T-cell (primary cell): ENCODE results near the gene TSKU. TPM values are rescaled to one million over a fixed set of nuclear protein-coding genes. Genes with fewer than 3 reads are reported as not detected.

Experiments
- ATAC-seq, 4 experiments: fragments of 200-7000 bp in 3 of 4; fragments of 150-1000 bp in 1 of 4; cut with Tn5 transposase; replicated peaks in 1 of 4; 1 replicate in 3 of 4; 2 replicates in 1 of 4; pipeline ENCODE4 v1.10.0; 2021; ENCODE audit warnings: moderate library complexity in 3 of 4, mild to moderate bottlenecking in 2 of 4, moderate number of reproducible peaks in 1 of 4
- CTCF ChIA-PET, 2 donors: fragments of 300-600 bp; sonication (Branson Sonifier 250); formaldehyde crosslinking; loops; one replicate each; lab custom pipeline; 2022; ENCODE audit warnings: antibody characterized with exemption in 2 of 2; lab: Charles Lee
- POLR2A ChIA-PET, 2 donors: fragments of 300-600 bp; sonication (Branson Sonifier 250); formaldehyde crosslinking; loops; one replicate each; lab custom pipeline; 2022; ENCODE audit warnings: antibody characterized with exemption in 2 of 2; lab: Charles Lee
- DNase-seq, 35 experiments: peaks; one replicate each; pipeline versions ENCODE4 v3.0.0 to v3.0.0-alpha.2; 2013 to 2023
- H3K27ac ChIP-seq: one replicate; pipeline ENCODE4 v1.5.1; 2013; ENCODE audit warnings: low read length
- H3K27me3 ChIP-seq, 2 experiments: replicated peaks in 1 of 2; 1 replicate in 1 of 2; 2 replicates in 1 of 2; pipeline versions ENCODE4 v1.6.1 to v1.7.0; 2013; ENCODE audit warnings: low read length in 1 of 2, mixed read lengths in 1 of 2; ENCODE audit not compliant: control insufficient read depth in 2 of 2, insufficient read depth in 2 of 2; ENCODE audit errors: extremely low read depth in 1 of 2
- H3K36me3 ChIP-seq, 2 donors: 1 replicate in 1 of 2; 2 replicates in 1 of 2; pipeline versions ENCODE4 v1.6.1 to v1.7.0; 2013; ENCODE audit warnings: low read length in 1 of 2; ENCODE audit not compliant: control insufficient read depth in 2 of 2, insufficient read depth in 1 of 2; ENCODE audit errors: extremely low read depth in 1 of 2
- H3K4me1 ChIP-seq, 2 experiments: 1 replicate in 1 of 2; 2 replicates in 1 of 2; pipeline versions ENCODE4 v1.6.1 to v1.7.0; 2013; ENCODE audit warnings: low read length in 2 of 2, mixed read lengths in 1 of 2; ENCODE audit not compliant: insufficient read depth in 2 of 2, control insufficient read depth in 1 of 2; ENCODE audit errors: extremely low read depth in 1 of 2
- H3K4me3 ChIP-seq, 2 donors: 1 replicate in 1 of 2; 2 replicates in 1 of 2; pipeline versions ENCODE4 v1.5.1 to v1.7.0; 2013; ENCODE audit warnings: mild to moderate bottlenecking in 2 of 2, low read length in 1 of 2, moderate library complexity in 1 of 2; ENCODE audit not compliant: control insufficient read depth in 1 of 2; ENCODE audit errors: extremely low read depth in 1 of 2
- H3K9me3 ChIP-seq: 2 replicates; pipeline ENCODE4 v1.7.0; 2013
- H3K27ac Mint-ChIP-seq, 2 donors: one replicate each; pipeline ENCODE4 v1.8.0; 2020 to 2021; ENCODE audit warnings: mild to moderate bottlenecking in 2 of 2, mixed read lengths in 2 of 2
- H3K27me3 Mint-ChIP-seq, 2 donors: one replicate each; pipeline ENCODE4 v1.8.0; 2021 to 2022; ENCODE audit warnings: mixed read lengths in 2 of 2
- H3K36me3 Mint-ChIP-seq: one replicate; pipeline ENCODE4 v1.8.0; 2021; ENCODE audit warnings: mixed read lengths
- H3K4me1 Mint-ChIP-seq, 3 donors: one replicate each; pipeline ENCODE4 v1.8.0; 2020 to 2022; ENCODE audit warnings: mixed read lengths in 3 of 3, mild to moderate bottlenecking in 1 of 3
- H3K4me3 Mint-ChIP-seq, 3 donors: one replicate each; pipeline ENCODE4 v1.8.0; 2020 to 2022; ENCODE audit warnings: mild to moderate bottlenecking in 3 of 3, mixed read lengths in 3 of 3, moderate library complexity in 3 of 3
- H3K9me3 Mint-ChIP-seq, 3 donors: one replicate each; pipeline ENCODE4 v1.8.0; 2020 to 2022; ENCODE audit warnings: mixed read lengths in 3 of 3
- WGBS: methylation state at CpG from one replicate; pipeline ENCODE4 v1.1.5; 2013; ENCODE audit warnings: missing lambda C conversion rate; ENCODE audit not compliant: insufficient coverage; 5-methylcytosine and 5-hydroxymethylcytosine counted together
- total RNA-seq, 35 experiments: library from RNA in 6 of 35; stranded (reverse) in 6 of 35; fragments of 120-200 nt in 1 of 35; gene quantifications; one replicate each; pipeline versions ENCODE4 v1.2.1 to v1.2.4 and lab custom pipeline; 2013 to 2026

Gene TSKU
- total RNA-seq, 5 donors from 2014 or later (not counting 1 experiment from before 2014, with no cell fraction given): 0.23 to 0.47 (median 0.32) TPM; not detected in 2

DNA sequence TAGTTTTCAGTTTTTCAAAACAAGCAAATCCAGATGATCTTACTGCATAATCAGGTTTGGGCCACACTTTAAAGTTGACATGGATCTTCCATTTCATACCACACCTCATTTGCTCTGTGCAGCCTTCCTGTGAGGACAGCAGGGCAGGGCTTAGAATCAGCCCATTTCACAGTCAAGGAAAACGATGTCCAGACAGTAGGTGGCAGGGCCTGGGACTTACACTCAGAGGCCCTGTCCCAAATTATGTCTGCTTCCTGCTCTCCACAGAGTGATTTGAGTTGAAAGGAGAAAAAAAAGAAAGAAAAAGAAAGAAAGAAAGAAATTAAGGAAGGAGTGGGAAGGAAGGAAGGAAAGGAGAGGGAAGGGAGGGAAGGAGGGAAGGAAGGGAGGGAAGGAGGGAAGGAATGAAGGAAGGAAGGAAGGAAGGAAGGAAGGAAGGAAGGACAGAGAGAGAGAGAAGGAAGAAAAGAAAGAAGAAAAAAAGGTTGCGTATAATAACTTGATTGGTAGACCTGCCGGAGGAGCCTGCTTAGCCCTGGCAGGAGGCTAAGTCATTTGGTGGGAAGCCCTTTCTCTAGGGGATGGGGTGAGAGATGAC lies 23.6 kb downstream of the TSKU start:
- POLR2A ChIA-PET: no interaction called here
- H3K4me3 ChIP-seq: no peak overlapping the region
- CTCF ChIA-PET: interaction anchor here in 1 of 2 donors (1.2 to 1.6 kb wide), 2 partner anchors 8 to 114 kb away, joined by 3 to 4 read pairs; no protein-coding TSS in a partner anchor
- peaks cover 4 to 36% of the 10 kb centered on the region in 2 donors for H3K27me3 Mint-ChIP-seq
- peaks cover 13 to 32% of the 10 kb centered on the region in 2 experiments for H3K4me1 ChIP-seq
- no peak overlapping the region for H3K27ac ChIP-seq
- H3K4me1 Mint-ChIP-seq: peaks cover 26 to 34% (median 30%) of the 10 kb centered on the region in 3 donors
- 85% methylated on average over 2 of the region's 3 CpGs for WGBS
- no peak for ATAC-seq
- H3K9me3 Mint-ChIP-seq: no peaks in the 10 kb centered on the region
- no peak overlapping the region for H3K4me3 Mint-ChIP-seq
- H3K9me3 ChIP-seq: no peaks in the 10 kb centered on the region
- no peaks in the 10 kb centered on the region for H3K36me3 Mint-ChIP-seq
- H3K27ac Mint-ChIP-seq: no peak overlapping the region
- H3K27me3 ChIP-seq: peaks cover 0 to 37% of the 10 kb centered on the region in 2 experiments
- no peak for DNase-seq
- no peaks in the 10 kb centered on the region for H3K36me3 ChIP-seq

DNA sequence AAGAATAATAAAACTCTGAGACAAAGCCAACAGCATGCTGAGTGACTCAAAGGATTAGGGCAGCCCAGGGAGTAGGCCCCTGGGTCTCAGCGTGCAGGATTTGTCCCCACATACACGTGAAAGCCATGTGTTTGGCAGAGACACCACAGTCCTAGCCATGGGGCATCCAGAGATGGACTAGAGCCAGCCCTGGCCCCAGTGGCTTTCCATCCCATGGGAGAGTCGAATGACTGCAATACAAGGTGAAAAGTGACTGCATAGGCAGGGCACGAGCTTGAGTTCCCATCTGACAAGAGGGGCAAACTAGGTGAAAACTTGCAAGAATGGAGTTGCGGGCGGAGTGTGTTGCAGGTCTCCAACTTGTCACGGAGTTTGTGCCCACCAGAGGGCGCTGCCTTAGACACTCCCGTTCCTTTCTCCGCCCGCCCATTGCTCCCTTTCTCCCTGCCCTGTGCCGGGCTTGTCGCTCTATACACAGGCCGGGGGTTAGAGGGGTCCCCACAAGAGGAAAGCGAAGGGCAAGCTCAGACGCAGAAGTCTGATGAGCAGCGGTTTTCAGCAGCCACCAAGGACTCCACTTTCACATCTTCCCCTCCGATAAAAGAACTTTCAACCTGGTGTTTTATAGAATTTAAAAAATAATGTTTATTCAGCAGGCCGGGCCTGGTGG lies 24.2 kb downstream of the TSKU start:
- ChIA-PET CTCF (interaction anchor here (0.6 to 1.6 kb wide), 4 partner anchors 9 to 113 kb away, joined by 3 to 4 read pairs (median 4); no protein-coding TSS in a partner anchor), POLR2A (no interaction called here)
- H3K36me3 ChIP-seq: no peaks in the 10 kb centered on the region
- peaks cover 13 to 32% of the 10 kb centered on the region in 2 experiments for H3K4me1 ChIP-seq
- H3K36me3 Mint-ChIP-seq: no peaks in the 10 kb centered on the region
- H3K27ac Mint-ChIP-seq: no peak overlapping the region
- no peak overlapping the region for H3K4me3 Mint-ChIP-seq
- H3K4me3 ChIP-seq: no peak overlapping the region
- H3K4me1 Mint-ChIP-seq: peaks cover 26 to 34% (median 30%) of the 10 kb centered on the region in 3 donors
- peaks cover 0 to 37% of the 10 kb centered on the region in 2 experiments for H3K27me3 ChIP-seq
- peaks cover 4 to 34% of the 10 kb centered on the region in 2 donors for H3K27me3 Mint-ChIP-seq
- 23% methylated on average over 14 of the region's 19 CpGs for WGBS
- no peak overlapping the region for H3K27ac ChIP-seq
- H3K9me3 Mint-ChIP-seq: no peaks in the 10 kb centered on the region
- H3K9me3 ChIP-seq: no peaks in the 10 kb centered on the region
- ATAC-seq (peak; percentile 46 to 65 (median 60)), DNase-seq (peak in 33 of 35 experiments; percentile 23 to 78 (median 53))

- H3K9me3 Mint-ChIP-seq: no peaks in the 10 kb centered on the region
- Histone ChIP-seq H3K9me3 (no peaks in the 10 kb centered on the region), H3K36me3 (no peaks in the 10 kb centered on the region), H3K4me3 (no peak overlapping the region), H3K27ac (no peak overlapping the region), H3K4me1 (peaks cover 13 to 30% of the 10 kb centered on the region in 2 experiments), H3K27me3 (peaks cover 0 to 34% of the 10 kb centered on the region in 2 experiments)
- DNase-seq (no peak), ATAC-seq (no peak)
- POLR2A ChIA-PET: no interaction called here
- H3K4me3 Mint-ChIP-seq: no peak overlapping the region
- H3K36me3 Mint-ChIP-seq: no peaks in the 10 kb centered on the region
- peaks cover 26 to 33% (median 30%) of the 10 kb centered on the region in 3 donors for H3K4me1 Mint-ChIP-seq
- WGBS: 80% methylated on average over 11 of the region's 12 CpGs
- H3K27ac Mint-ChIP-seq: no peak overlapping the region
- peaks cover 4 to 34% of the 10 kb centered on the region in 2 donors for H3K27me3 Mint-ChIP-seq
- CTCF ChIA-PET: interaction anchor here (0.6 to 1.6 kb wide), 4 partner anchors 10 to 112 kb away, joined by 3 to 4 read pairs (median 4); no protein-coding TSS in a partner anchor
These were observed 25.0 kb downstream of the TSKU start for GRCh38 chr11:76808171-76808570.

- ATAC-seq: no peak
- Mint-ChIP-seq H3K27ac (no peak overlapping the region), H3K27me3 (peaks cover 0 to 33% of the 10 kb centered on the region in 2 donors), H3K4me1 (peaks cover 19 to 25% (median 22%) of the 10 kb centered on the region in 3 donors), H3K36me3 (no peaks in the 10 kb centered on the region), H3K9me3 (no peaks in the 10 kb centered on the region), H3K4me3 (no peak overlapping the region)
- Histone ChIP-seq H3K27me3 (peaks cover 0 to 32% of the 10 kb centered on the region in 2 experiments), H3K36me3 (no peaks in the 10 kb centered on the region), H3K4me3 (no peak overlapping the region), H3K27ac (no peak overlapping the region), H3K4me1 (peaks cover 5 to 22% of the 10 kb centered on the region in 2 experiments), H3K9me3 (no peaks in the 10 kb centered on the region)
- DNase-seq: no peak
- ChIA-PET POLR2A (no interaction called here), CTCF (interaction anchor here (0.8 to 1.0 kb wide), 2 partner anchors 13 to 69 kb away, joined by 3 to 7 read pairs; no protein-coding TSS in a partner anchor)
- WGBS: 93% methylated on average over 5 of the region's 5 CpGs
These were observed 25.8 kb downstream of the TSKU start for GRCh38 chr11:76808996-76809395.

- POLR2A ChIA-PET: no interaction called here
- no peaks in the 10 kb centered on the region for H3K36me3 Mint-ChIP-seq
- CTCF ChIA-PET: interaction anchor here in 1 of 2 donors (1.8 kb wide), 1 partner anchor 109 kb away, joined by 5 read pairs; no protein-coding TSS in a partner anchor
- H3K27ac Mint-ChIP-seq: no peak overlapping the region
- H3K27me3 Mint-ChIP-seq: peaks cover 0 to 23% of the 10 kb centered on the region in 2 donors
- Histone ChIP-seq H3K4me3 (no peak overlapping the region), H3K4me1 (peaks cover 0 to 11% of the 10 kb centered on the region in 2 experiments), H3K27me3 (peaks cover 0 to 19% of the 10 kb centered on the region in 2 experiments), H3K36me3 (no peaks in the 10 kb centered on the region), H3K9me3 (no peaks in the 10 kb centered on the region), H3K27ac (no peak overlapping the region)
- ATAC-seq (no peak), DNase-seq (peak in 2 of 35 experiments; percentile 12 to 21)
- peaks cover 0 to 2% (median 1%) of the 10 kb centered on the region in 3 donors for H3K9me3 Mint-ChIP-seq
- peaks cover 9 to 16% (median 12%) of the 10 kb centered on the region in 3 donors for H3K4me1 Mint-ChIP-seq
- H3K4me3 Mint-ChIP-seq: no peak overlapping the region
- WGBS: 90% methylated on average over 8 of the region's 11 CpGs
These were observed 27.1 kb downstream of the TSKU start for GRCh38 chr11:76810151-76810853.
